HCT116 (cell line): ENCODE data around the gene CEACAM19. TPM values are rescaled to one million over a fixed set of nuclear protein-coding genes. Genes with fewer than 3 reads are reported as not detected.

Experiments
- ATAC-seq: fragments of 200-7000 bp; cut with Tn5 transposase; 2 replicates; pipeline ENCODE4 v1.9.1; 2020; ENCODE audit warnings: mild to moderate bottlenecking, moderate library complexity
- BruUV-seq: library from RNA; stranded (reverse); fragments of 400-500 nt; replicated peaks from 2 replicates; lab custom pipeline; 2021; lab: Mats Ljungman, UMichigan
- CTCF ChIA-PET: fragments of 300-600 bp; sonication (Branson Sonifier 250); formaldehyde crosslinking; loops from one replicate; lab custom pipeline; 2021; ENCODE audit warnings: antibody characterized with exemption; lab: Charles Lee
- POLR2A ChIA-PET: fragments of 300-600, 350-600 bp; sonication (Branson Sonifier 250); formaldehyde crosslinking; loops from one replicate; lab custom pipeline; 2021; ENCODE audit warnings: antibody characterized with exemption; lab: Charles Lee
- RAD21 ChIA-PET, 2 experiments: fragments of 300-600 bp; sonication (Branson Sonifier 250); formaldehyde crosslinking; loops; one replicate each; lab custom pipeline; 2023; ENCODE audit warnings: low total read pairs in 2 of 2; ENCODE audit not compliant: uncharacterized antibody in 2 of 2, unreplicated experiment in 2 of 2, low non-redundant PET in 1 of 2; lab: Charles Lee
- DNase-seq: peaks from one replicate; pipeline ENCODE4 v3.0.0-alpha.2; 2010; ENCODE audit warnings: low read depth, low spot score
- H2AFZ ChIP-seq: fragments of 200-600 bp; shearing (Covaris generic), sonication (generic); 2 replicates; pipeline ENCODE4 v1.6.1; 2017; ENCODE audit warnings: low read depth, mixed run types, mixed read lengths, antibody characterized with exemption, low read length; ENCODE audit not compliant: poor library complexity, severe bottlenecking
- H3K27ac ChIP-seq: 2 replicates; pipeline ENCODE4 v1.5.1; 2012; ENCODE audit warnings: low read depth, low read length
- H3K27me3 ChIP-seq: fragments of 200-600 bp; sonication (generic); 2 replicates; pipeline ENCODE4 v1.6.1; 2016; ENCODE audit warnings: mixed run types, low read length, mixed read lengths; ENCODE audit not compliant: insufficient read depth
- H3K36me3 ChIP-seq, 2 experiments: fragments of 200-500 bp in 1 of 2; fragments of 200-600 bp in 1 of 2; sonication (Bioruptor generic) in 1 of 2; sonication (generic) in 1 of 2; 2 replicates each; pipeline versions ENCODE4 v1.5.1 to v1.6.1; 2014 to 2016; ENCODE audit warnings: low read length in 2 of 2, inconsistent platforms in 1 of 2, mixed read lengths in 1 of 2, mixed run types in 1 of 2; ENCODE audit not compliant: insufficient read depth in 2 of 2, control insufficient read depth in 1 of 2
- H3K4me1 ChIP-seq, 2 experiments: fragments of 200-600 bp in 1 of 2; sonication (generic) in 1 of 2; 2 replicates each; pipeline versions ENCODE4 v1.5.1 to v1.6.1; 2012 to 2017; ENCODE audit warnings: low read length in 2 of 2, inconsistent platforms in 1 of 2, mild to moderate bottlenecking in 1 of 2, mixed read lengths in 1 of 2, mixed run types in 1 of 2, moderate library complexity in 1 of 2; ENCODE audit not compliant: insufficient read depth in 2 of 2, control insufficient read depth in 1 of 2
- H3K4me2 ChIP-seq: fragments of 200-600 bp; sonication (generic); 2 replicates; pipeline ENCODE4 v1.6.1; 2017; ENCODE audit warnings: mixed run types, low read length, mixed read lengths
- H3K4me3 ChIP-seq, 2 experiments: fragments of 200-600 bp in 1 of 2; sonication (generic) in 1 of 2; replicated peaks in 1 of 2; 2 replicates each; pipeline ENCODE4 v1.5.1; 2011 to 2016; ENCODE audit warnings: low read length in 2 of 2, control low read depth in 1 of 2, low read depth in 1 of 2, mild to moderate bottlenecking in 1 of 2, mixed read lengths in 1 of 2, mixed run types in 1 of 2
- H3K79me2 ChIP-seq: fragments of 200-600 bp; sonication (generic); 2 replicates; pipeline ENCODE4 v1.6.1; 2017; ENCODE audit warnings: mild to moderate bottlenecking, mixed run types, low read length, moderate library complexity, mixed read lengths; ENCODE audit not compliant: insufficient read depth
- H3K9ac ChIP-seq: fragments of 200-600 bp; sonication (generic); 2 replicates; pipeline ENCODE4 v1.6.1; 2016; ENCODE audit warnings: low read length, mixed read lengths
- H3K9me2 ChIP-seq: fragments of 200-600 bp; sonication (generic), shearing (Covaris generic); 2 replicates; pipeline ENCODE4 v1.6.1; 2017; ENCODE audit warnings: mixed run types, mild to moderate bottlenecking, moderate library complexity; ENCODE audit not compliant: insufficient read depth
- H3K9me3 ChIP-seq, 2 experiments: fragments of 200-500 bp in 1 of 2; fragments of 200-600 bp in 1 of 2; sonication (Bioruptor generic) in 1 of 2; sonication (generic) in 1 of 2; 2 replicates each; pipeline ENCODE4 v1.6.1; 2014 to 2017; ENCODE audit warnings: low read length in 2 of 2, mixed read lengths in 2 of 2, inconsistent platforms in 1 of 2, low read depth in 1 of 2, mild to moderate bottlenecking in 1 of 2, mixed run types in 1 of 2, moderate library complexity in 1 of 2; ENCODE audit not compliant: control insufficient read depth in 1 of 2, insufficient read depth in 1 of 2
- H4K20me1 ChIP-seq: fragments of 200-600 bp; sonication (generic), shearing (Covaris generic); 2 replicates; pipeline ENCODE4 v1.6.1; 2017; ENCODE audit warnings: mixed run types, mild to moderate bottlenecking, moderate library complexity; ENCODE audit not compliant: insufficient read depth
- ATF3 ChIP-seq: IDR thresholded peaks from 2 replicates; pipeline ENCODE4 v1.6.1; 2012
- CBX3 ChIP-seq: IDR thresholded peaks from 2 replicates; pipeline ENCODE4 v1.6.1; 2012; ENCODE audit warnings: low read depth
- CEBPB ChIP-seq: IDR thresholded peaks from 2 replicates; pipeline ENCODE4 v1.6.1; 2012; ENCODE audit warnings: low read depth
- CTCF ChIP-seq, 3 experiments: fragments of 200-600 bp in 1 of 3; sonication (generic) in 1 of 3; IDR thresholded peaks in 2 of 3; conservative IDR thresholded peaks in 1 of 3; 2 replicates each; pipeline ENCODE4 v1.5.1; 2012 to 2017; ENCODE audit warnings: low read depth in 2 of 3, low read length in 2 of 3, antibody characterized with exemption in 1 of 3, borderline replicate concordance in 1 of 3, control low read depth in 1 of 3, mild to moderate bottlenecking in 1 of 3, mixed read lengths in 1 of 3, mixed run types in 1 of 3, moderate library complexity in 1 of 3; ENCODE audit not compliant: insufficient read depth in 1 of 3
- EGR1 ChIP-seq: IDR thresholded peaks from 2 replicates; pipeline ENCODE4 v1.6.1; 2012; ENCODE audit warnings: low read depth
- EZH2phosphoT487 ChIP-seq: fragments of 200-600 bp; IDR thresholded peaks from 2 replicates; pipeline ENCODE4 v1.6.1; 2018; ENCODE audit warnings: antibody characterized with exemption, borderline replicate concordance
- FOSL1 ChIP-seq: IDR thresholded peaks from 2 replicates; pipeline ENCODE4 v1.6.1; 2012; ENCODE audit warnings: low read depth
- POLR2AphosphoS5 ChIP-seq: IDR thresholded peaks from 2 replicates; pipeline ENCODE4 v1.6.1; 2011; ENCODE audit warnings: mild to moderate bottlenecking, low read depth, low read length, moderate library complexity
- RAD21 ChIP-seq: IDR thresholded peaks from 2 replicates; pipeline ENCODE4 v1.6.1; 2012; ENCODE audit warnings: low read depth, mild to moderate bottlenecking
- SIN3A ChIP-seq: IDR thresholded peaks from 2 replicates; pipeline ENCODE4 v1.6.1; 2012; ENCODE audit warnings: low read depth
- SP1 ChIP-seq: IDR thresholded peaks from 2 replicates; pipeline ENCODE4 v1.6.1; 2012; ENCODE audit warnings: low read depth
- SRF ChIP-seq: IDR thresholded peaks from 2 replicates; pipeline ENCODE4 v1.6.1; 2012; ENCODE audit warnings: low read depth
- intact Hi-C: fragments of 100-400 bp; cut with micrococcal nuclease; formaldehyde crosslinking; loops from 2 replicates; pipeline ENCODE4 v1.10.0; 2022
- total RNA-seq: library from RNA; stranded (reverse); gene quantifications from one replicate; pipeline ENCODE4 v1.2.1, GENCODE V29; 2021; ENCODE audit not compliant: unreplicated experiment

CEACAM19 gene
- total RNA-seq, 1 experiment from 2014 or later: 4.0 TPM

- TF ChIP-seq ATF3 (no peak), CEBPB (no peak), SRF (no peak), EGR1 (no peak), EZH2phosphoT487 (no peak), FOSL1 (no peak), SIN3A (no peak), CBX3 (no peak)
Measured at GRCh38 chr19:44723299-44723951, 52.1 kb downstream of the CEACAM19 start (continued).

GRCh38 chr19:44723952-44724319 is 52.7 kb downstream of the CEACAM19 start:
- DNase-seq: peak; percentile 68
- intact Hi-C loops: loop anchor here (1.0 kb wide), 3 partner anchors 9 to 120 kb away; no protein-coding TSS in a partner anchor
- Histone ChIP-seq H3K4me1 (peaks cover 38 to 58% of the 10 kb centered on the region in 2 experiments), H3K9me2 (no peaks in the 10 kb centered on the region), H2AFZ (no peak overlapping the region), H3K4me3 (no peak overlapping the region), H3K79me2 (no peaks in the 10 kb centered on the region), H3K4me2 (peak overlapping the region; percentile 79), H3K9ac (peak overlapping the region; percentile 41; the same call in 1 of the 2 replicates), H3K27ac (peak overlapping the region; percentile 14; the same call in 1 of the 2 replicates), H3K27me3 (no peaks in the 10 kb centered on the region), H4K20me1 (no peaks in the 10 kb centered on the region), H3K9me3 (no peaks in the 10 kb centered on the region), H3K36me3 (no peaks in the 10 kb centered on the region)
- ChIA-PET RAD21 (interaction anchor here (0.6 to 4.6 kb wide), 27 partner anchors 15 to 153 kb away, joined by 3 to 75 read pairs (median 4); partner anchors contain the start of genes CBLC (in 1 of the 2) and NECTIN2 (in 1 of the 2)), CTCF (interaction anchor here (0.8 to 6.1 kb wide), 37 partner anchors 9 to 335 kb away, joined by 3 to 219 read pairs (median 5); partner anchors contain the start of genes APOE, BCAM, CBLC and CLPTM1), POLR2A (interaction anchor here (1.0 to 3.5 kb wide), 7 partner anchors 30 to 166 kb away, joined by 3 to 17 read pairs (median 4); partner anchors contain the start of gene TOMM40)
- TF ChIP-seq POLR2AphosphoS5: no peak
- no peak for TF ChIP-seq SP1
- peak; percentile 100 for TF ChIP-seq RAD21
- TF ChIP-seq CTCF (IDR thresholded peaks at IDR 0.05 in 2 of 3, conservative IDR thresholded peaks at IDR 0.05 in 1 of 3; ENCODE audit: borderline replicate concordance in 1 of 3, insufficient read depth in 1 of 3, low read depth in 2 of 3, low read length in 2 of 3): peak; percentile 94 to 99 (median 95)
- BruUV-seq: no TSS peak
- peak; percentile 89 for ATAC-seq
